GM23338 (cell line): Measurements from ENCODE around the gene GRM3. TPM values are rescaled to one million over a fixed set of nuclear protein-coding genes. Genes with fewer than 3 reads are reported as not detected.
A peak's percentile ranks its signal among the peaks of the same experiment; 100 is the strongest.

Experiments
- ATAC-seq: fragments of 200-7000 bp; cut with Tn5 transposase; 3 replicates; pipeline ENCODE4 v1.9.1; 2020
- DNase-seq: peaks from one replicate; pipeline ENCODE4 v3.0.0-alpha.2; 2015; ENCODE audit warnings: low spot score
- H2AFZ ChIP-seq: fragments of 200-600 bp; sonication (generic); 2 replicates; pipeline ENCODE4 v1.8.0; 2016; ENCODE audit warnings: antibody characterized with exemption, mild to moderate bottlenecking, moderate library complexity
- H3F3A ChIP-seq: fragments of 200-600 bp; sonication (generic); replicated peaks from 2 replicates; pipeline ENCODE4 v1.8.0; 2017; ENCODE audit warnings: antibody characterized with exemption, mixed run types, low read depth
- H3K27ac ChIP-seq: fragments of 200-600 bp; sonication (generic); 2 replicates; pipeline ENCODE4 v1.6.1; 2016; ENCODE audit warnings: low read depth
- H3K27me3 ChIP-seq: fragments of 200-600 bp; sonication (generic); 2 replicates; pipeline ENCODE4 v1.8.0; 2016; ENCODE audit warnings: mild to moderate bottlenecking, mixed run types, moderate library complexity; ENCODE audit not compliant: insufficient read depth
- H3K36me3 ChIP-seq: fragments of 200-600 bp; sonication (generic); 2 replicates; pipeline ENCODE4 v1.8.0; 2016; ENCODE audit warnings: mild to moderate bottlenecking; ENCODE audit not compliant: insufficient read depth
- H3K4me1 ChIP-seq: fragments of 200-600 bp; sonication (generic); 2 replicates; pipeline ENCODE4 v1.8.0; 2016; ENCODE audit warnings: mild to moderate bottlenecking, moderate library complexity; ENCODE audit not compliant: insufficient read depth
- H3K4me2 ChIP-seq: fragments of 200-600 bp; sonication (generic); 2 replicates; pipeline ENCODE4 v1.7.1; 2017; ENCODE audit warnings: mixed run types
- H3K4me3 ChIP-seq: fragments of 200-600 bp; sonication (generic); 2 replicates; pipeline ENCODE4 v1.6.1; 2016; ENCODE audit warnings: mixed run types
- H3K79me2 ChIP-seq: fragments of 200-600 bp; sonication (generic); replicated peaks from 2 replicates; pipeline ENCODE4 v1.8.0; 2017; ENCODE audit warnings: mild to moderate bottlenecking; ENCODE audit not compliant: insufficient read depth
- H3K9me2 ChIP-seq: fragments of 200-600 bp; sonication (generic); 2 replicates; pipeline ENCODE4 v1.8.0; 2017; ENCODE audit not compliant: insufficient read depth
- H4K20me1 ChIP-seq: fragments of 200-600 bp; sonication (generic); replicated peaks from 2 replicates; pipeline ENCODE4 v1.8.0; 2017; ENCODE audit warnings: mild to moderate bottlenecking; ENCODE audit not compliant: insufficient read depth
- H3K27ac Mint-ChIP-seq: 2 replicates; pipeline ENCODE4 v1.8.0; 2020; ENCODE audit warnings: inconsistent platforms, mild to moderate bottlenecking, moderate library complexity, mixed read lengths
- H3K27me3 Mint-ChIP-seq: 3 replicates; pipeline ENCODE4 v1.8.0; 2022; ENCODE audit warnings: low read depth, mild to moderate bottlenecking, moderate library complexity, mixed read lengths, inconsistent platforms; ENCODE audit not compliant: insufficient read depth, poor library complexity
- H3K36me3 Mint-ChIP-seq: 3 replicates; pipeline ENCODE4 v1.8.0; 2021; ENCODE audit warnings: low read depth, mild to moderate bottlenecking, inconsistent platforms, moderate library complexity, mixed read lengths
- H3K4me1 Mint-ChIP-seq: 3 replicates; pipeline ENCODE4 v1.8.0; 2020; ENCODE audit warnings: mild to moderate bottlenecking, inconsistent platforms, mixed read lengths
- H3K4me3 Mint-ChIP-seq: 3 replicates; pipeline ENCODE4 v1.8.0; 2021; ENCODE audit warnings: moderate library complexity, mild to moderate bottlenecking, inconsistent platforms, mixed read lengths
- H3K9me3 Mint-ChIP-seq: 3 replicates; pipeline ENCODE4 v1.8.0; 2020; ENCODE audit warnings: moderate library complexity, mild to moderate bottlenecking, inconsistent platforms, mixed read lengths
- EZH2 ChIP-seq: fragments of 200-600 bp; sonication (generic); IDR thresholded peaks from one replicate; pipeline ENCODE4 v1.8.0; 2017; ENCODE audit warnings: antibody characterized with exemption, mild to moderate bottlenecking, low read depth; ENCODE audit not compliant: unreplicated experiment
- EZH2phosphoT487 ChIP-seq: fragments of 200-600 bp; sonication (generic); IDR thresholded peaks from one replicate; pipeline ENCODE4 v1.8.1; 2018; ENCODE audit warnings: antibody characterized with exemption; ENCODE audit not compliant: unreplicated experiment
- JUNB ChIP-seq: IDR thresholded peaks from one replicate; pipeline ENCODE4 v1.6.1; 2016; ENCODE audit warnings: antibody characterized with exemption; ENCODE audit not compliant: unreplicated experiment
- NANOG ChIP-seq: IDR thresholded peaks from 2 replicates; pipeline ENCODE4 v1.6.1; 2016; ENCODE audit warnings: antibody characterized with exemption, borderline replicate concordance
- POLR2AphosphoS5 ChIP-seq: IDR thresholded peaks from 2 replicates; pipeline ENCODE4 v1.6.1; 2016; ENCODE audit warnings: antibody characterized with exemption, low read depth
- STAT1 ChIP-seq: IDR thresholded peaks from one replicate; pipeline ENCODE4 v1.6.1; 2016; ENCODE audit warnings: antibody characterized with exemption; ENCODE audit not compliant: unreplicated experiment
- ZNF114 ChIP-seq: fragments of 250-450 bp; sonication (Bioruptor Pico); IDR thresholded peaks from 2 replicates; pipeline ENCODE4 v1.5.0; 2020; ENCODE audit warnings: mild to moderate bottlenecking, moderate library complexity
- ZNF331 ChIP-seq: fragments of 250-450 bp; sonication (Bioruptor Pico); IDR thresholded peaks from 2 replicates; pipeline ENCODE4 v1.5.0; 2020; ENCODE audit warnings: low read depth, mild to moderate bottlenecking, moderate library complexity
- polyA plus RNA-seq: library from polyadenylated mRNA; unstranded; fragments of >200 nt; fragmentation: Nextera tagmentation; extraction: Ambion mirVana; gene quantifications from 2 replicates; pipeline ENCODE4 v1.2.1, GENCODE V29; 2016
- total RNA-seq: library from RNA; depleted of rRNA; stranded (reverse); fragments of >200 nt; shearing (Covaris generic); gene quantifications from 2 replicates; pipeline ENCODE4 v1.2.3, GENCODE V29; 2014
- TF ChIP-seq, protein P1 (sequence below): fragments of 250-450 bp; sonication (Bioruptor Pico); IDR thresholded peaks from 2 replicates; pipeline ENCODE4 v1.5.0; 2020; ENCODE audit warnings: mild to moderate bottlenecking, moderate library complexity
- TF ChIP-seq, protein P2 (sequence below): IDR thresholded peaks from one replicate; pipeline ENCODE4 v1.6.1; 2018; ENCODE audit warnings: antibody characterized with exemption; ENCODE audit not compliant: unreplicated experiment
- TF ChIP-seq, protein P3 (sequence below), 2 experiments: fragments of 200-600 bp in 1 of 2; sonication (generic) in 1 of 2; conservative IDR thresholded peaks; 2 replicates each; pipeline versions ENCODE4 v1.5.1 to v1.6.1; 2016 to 2017; ENCODE audit warnings: antibody characterized with exemption in 2 of 2, low read depth in 2 of 2, mild to moderate bottlenecking in 2 of 2, moderate library complexity in 1 of 2
- TF ChIP-seq, protein P4 (sequence below): IDR thresholded peaks from 2 replicates; pipeline ENCODE4 v1.6.1; 2016; ENCODE audit warnings: antibody characterized with exemption

Gene GRM3
- total and polyA plus RNA-seq, 2 experiments from 2014 or later: 0.79 to 1.9 TPM

DNA sequence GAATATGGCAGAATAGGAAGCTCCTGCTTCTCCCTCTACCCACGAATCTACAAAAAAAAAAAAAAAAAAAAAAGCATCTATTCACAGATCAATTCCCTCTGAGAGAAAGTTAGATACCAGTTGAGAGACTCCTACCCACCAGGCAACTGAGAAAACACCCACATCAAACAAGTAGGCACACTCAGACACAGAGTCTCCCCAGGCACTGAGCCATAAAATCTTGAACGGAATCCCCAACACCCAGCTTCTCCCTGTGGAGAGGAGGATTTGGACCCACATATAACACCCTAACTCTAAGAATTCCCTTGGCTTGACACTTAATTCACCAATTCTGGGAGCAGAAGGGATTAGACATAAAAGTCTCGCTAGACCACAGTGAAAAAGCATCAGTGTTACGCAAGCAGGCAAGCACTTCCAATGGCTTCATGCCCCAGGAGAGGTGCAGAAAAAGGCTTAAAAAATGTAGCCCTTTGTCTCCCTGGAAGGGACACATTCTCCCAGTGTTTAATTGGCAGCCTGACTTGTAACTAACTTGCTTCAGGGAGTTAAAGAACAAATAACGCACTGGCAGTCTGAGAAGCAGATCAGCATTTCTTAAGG lies 223.6 kb downstream of the GRM3 start:
- Mint-ChIP-seq H3K27ac (0 out of 2 replicates have a peak overlapping the region, but pooled peaks have one; percentile 44), H3K4me1 (peaks cover 12% of the 10 kb centered on the region), H3K36me3 (peaks cover 8% of the 10 kb centered on the region), H3K9me3 (peaks cover 3% of the 10 kb centered on the region; the same call in 1 of the 3 replicates), H3K4me3 (no peak overlapping the region), H3K27me3 (peaks cover 3% of the 10 kb centered on the region)
- DNase-seq (peak; percentile 21), ATAC-seq (peak; percentile 69)
- Histone ChIP-seq H3K79me2 (no peaks in the 10 kb centered on the region), H3F3A (no peaks in the 10 kb centered on the region), H3K4me2 (no peak overlapping the region), H3K9me2 (no peaks in the 10 kb centered on the region), H3K4me1 (peaks cover 6% of the 10 kb centered on the region; the same call in 1 of the 2 replicates), H3K27me3 (no peaks in the 10 kb centered on the region), H3K4me3 (no peak overlapping the region), H3K36me3 (0 out of 2 replicates have a peak, but pooled peaks cover 4% of the 10 kb centered on the region), H3K27ac (peak overlapping the region; percentile 0; the same call in 1 of the 2 replicates), H4K20me1 (no peaks in the 10 kb centered on the region), H2AFZ (no peak overlapping the region)
- TF ChIP-seq, protein P1, sequence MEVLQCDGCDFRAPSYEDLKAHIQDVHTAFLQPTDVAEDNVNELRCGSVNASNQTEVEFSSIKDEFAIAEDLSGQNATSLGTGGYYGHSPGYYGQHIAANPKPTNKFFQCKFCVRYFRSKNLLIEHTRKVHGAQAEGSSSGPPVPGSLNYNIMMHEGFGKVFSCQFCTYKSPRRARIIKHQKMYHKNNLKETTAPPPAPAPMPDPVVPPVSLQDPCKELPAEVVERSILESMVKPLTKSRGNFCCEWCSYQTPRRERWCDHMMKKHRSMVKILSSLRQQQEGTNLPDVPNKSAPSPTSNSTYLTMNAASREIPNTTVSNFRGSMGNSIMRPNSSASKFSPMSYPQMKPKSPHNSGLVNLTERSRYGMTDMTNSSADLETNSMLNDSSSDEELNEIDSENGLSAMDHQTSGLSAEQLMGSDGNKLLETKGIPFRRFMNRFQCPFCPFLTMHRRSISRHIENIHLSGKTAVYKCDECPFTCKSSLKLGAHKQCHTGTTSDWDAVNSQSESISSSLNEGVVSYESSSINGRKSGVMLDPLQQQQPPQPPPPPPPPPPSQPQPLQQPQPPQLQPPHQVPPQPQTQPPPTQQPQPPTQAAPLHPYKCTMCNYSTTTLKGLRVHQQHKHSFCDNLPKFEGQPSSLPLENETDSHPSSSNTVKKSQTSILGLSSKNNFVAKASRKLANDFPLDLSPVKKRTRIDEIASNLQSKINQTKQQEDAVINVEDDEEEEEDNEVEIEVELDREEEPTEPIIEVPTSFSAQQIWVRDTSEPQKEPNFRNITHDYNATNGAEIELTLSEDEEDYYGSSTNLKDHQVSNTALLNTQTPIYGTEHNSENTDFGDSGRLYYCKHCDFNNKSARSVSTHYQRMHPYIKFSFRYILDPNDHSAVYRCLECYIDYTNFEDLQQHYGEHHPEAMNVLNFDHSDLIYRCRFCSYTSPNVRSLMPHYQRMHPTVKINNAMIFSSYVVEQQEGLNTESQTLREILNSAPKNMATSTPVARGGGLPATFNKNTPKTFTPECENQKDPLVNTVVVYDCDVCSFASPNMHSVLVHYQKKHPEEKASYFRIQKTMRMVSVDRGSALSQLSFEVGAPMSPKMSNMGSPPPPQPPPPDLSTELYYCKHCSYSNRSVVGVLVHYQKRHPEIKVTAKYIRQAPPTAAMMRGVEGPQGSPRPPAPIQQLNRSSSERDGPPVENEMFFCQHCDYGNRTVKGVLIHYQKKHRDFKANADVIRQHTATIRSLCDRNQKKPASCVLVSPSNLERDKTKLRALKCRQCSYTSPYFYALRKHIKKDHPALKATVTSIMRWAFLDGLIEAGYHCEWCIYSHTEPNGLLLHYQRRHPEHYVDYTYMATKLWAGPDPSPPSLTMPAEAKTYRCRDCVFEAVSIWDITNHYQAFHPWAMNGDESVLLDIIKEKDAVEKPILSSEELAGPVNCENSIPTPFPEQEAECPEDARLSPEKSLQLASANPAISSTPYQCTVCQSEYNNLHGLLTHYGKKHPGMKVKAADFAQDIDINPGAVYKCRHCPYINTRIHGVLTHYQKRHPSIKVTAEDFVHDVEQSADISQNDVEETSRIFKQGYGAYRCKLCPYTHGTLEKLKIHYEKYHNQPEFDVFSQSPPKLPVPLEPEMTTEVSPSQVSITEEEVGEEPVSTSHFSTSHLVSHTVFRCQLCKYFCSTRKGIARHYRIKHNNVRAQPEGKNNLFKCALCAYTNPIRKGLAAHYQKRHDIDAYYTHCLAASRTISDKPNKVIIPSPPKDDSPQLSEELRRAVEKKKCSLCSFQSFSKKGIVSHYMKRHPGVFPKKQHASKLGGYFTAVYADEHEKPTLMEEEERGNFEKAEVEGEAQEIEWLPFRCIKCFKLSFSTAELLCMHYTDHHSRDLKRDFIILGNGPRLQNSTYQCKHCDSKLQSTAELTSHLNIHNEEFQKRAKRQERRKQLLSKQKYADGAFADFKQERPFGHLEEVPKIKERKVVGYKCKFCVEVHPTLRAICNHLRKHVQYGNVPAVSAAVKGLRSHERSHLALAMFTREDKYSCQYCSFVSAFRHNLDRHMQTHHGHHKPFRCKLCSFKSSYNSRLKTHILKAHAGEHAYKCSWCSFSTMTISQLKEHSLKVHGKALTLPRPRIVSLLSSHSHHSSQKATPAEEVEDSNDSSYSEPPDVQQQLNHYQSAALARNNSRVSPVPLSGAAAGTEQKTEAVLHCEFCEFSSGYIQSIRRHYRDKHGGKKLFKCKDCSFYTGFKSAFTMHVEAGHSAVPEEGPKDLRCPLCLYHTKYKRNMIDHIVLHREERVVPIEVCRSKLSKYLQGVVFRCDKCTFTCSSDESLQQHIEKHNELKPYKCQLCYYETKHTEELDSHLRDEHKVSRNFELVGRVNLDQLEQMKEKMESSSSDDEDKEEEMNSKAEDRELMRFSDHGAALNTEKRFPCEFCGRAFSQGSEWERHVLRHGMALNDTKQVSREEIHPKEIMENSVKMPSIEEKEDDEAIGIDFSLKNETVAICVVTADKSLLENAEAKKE (CRISPR knock-in tag): no peak
- TF ChIP-seq EZH2 (no peak), JUNB (no peak), STAT1 (no peak), NANOG (no peak), ZNF331 (CRISPR knock-in tag) (no peak), ZNF114 (CRISPR knock-in tag) (no peak), EZH2phosphoT487 (no peak), POLR2AphosphoS5 (no peak)
- TF ChIP-seq, protein P2, sequence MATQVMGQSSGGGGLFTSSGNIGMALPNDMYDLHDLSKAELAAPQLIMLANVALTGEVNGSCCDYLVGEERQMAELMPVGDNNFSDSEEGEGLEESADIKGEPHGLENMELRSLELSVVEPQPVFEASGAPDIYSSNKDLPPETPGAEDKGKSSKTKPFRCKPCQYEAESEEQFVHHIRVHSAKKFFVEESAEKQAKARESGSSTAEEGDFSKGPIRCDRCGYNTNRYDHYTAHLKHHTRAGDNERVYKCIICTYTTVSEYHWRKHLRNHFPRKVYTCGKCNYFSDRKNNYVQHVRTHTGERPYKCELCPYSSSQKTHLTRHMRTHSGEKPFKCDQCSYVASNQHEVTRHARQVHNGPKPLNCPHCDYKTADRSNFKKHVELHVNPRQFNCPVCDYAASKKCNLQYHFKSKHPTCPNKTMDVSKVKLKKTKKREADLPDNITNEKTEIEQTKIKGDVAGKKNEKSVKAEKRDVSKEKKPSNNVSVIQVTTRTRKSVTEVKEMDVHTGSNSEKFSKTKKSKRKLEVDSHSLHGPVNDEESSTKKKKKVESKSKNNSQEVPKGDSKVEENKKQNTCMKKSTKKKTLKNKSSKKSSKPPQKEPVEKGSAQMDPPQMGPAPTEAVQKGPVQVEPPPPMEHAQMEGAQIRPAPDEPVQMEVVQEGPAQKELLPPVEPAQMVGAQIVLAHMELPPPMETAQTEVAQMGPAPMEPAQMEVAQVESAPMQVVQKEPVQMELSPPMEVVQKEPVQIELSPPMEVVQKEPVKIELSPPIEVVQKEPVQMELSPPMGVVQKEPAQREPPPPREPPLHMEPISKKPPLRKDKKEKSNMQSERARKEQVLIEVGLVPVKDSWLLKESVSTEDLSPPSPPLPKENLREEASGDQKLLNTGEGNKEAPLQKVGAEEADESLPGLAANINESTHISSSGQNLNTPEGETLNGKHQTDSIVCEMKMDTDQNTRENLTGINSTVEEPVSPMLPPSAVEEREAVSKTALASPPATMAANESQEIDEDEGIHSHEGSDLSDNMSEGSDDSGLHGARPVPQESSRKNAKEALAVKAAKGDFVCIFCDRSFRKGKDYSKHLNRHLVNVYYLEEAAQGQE: no peak
- TF ChIP-seq, protein P3, sequence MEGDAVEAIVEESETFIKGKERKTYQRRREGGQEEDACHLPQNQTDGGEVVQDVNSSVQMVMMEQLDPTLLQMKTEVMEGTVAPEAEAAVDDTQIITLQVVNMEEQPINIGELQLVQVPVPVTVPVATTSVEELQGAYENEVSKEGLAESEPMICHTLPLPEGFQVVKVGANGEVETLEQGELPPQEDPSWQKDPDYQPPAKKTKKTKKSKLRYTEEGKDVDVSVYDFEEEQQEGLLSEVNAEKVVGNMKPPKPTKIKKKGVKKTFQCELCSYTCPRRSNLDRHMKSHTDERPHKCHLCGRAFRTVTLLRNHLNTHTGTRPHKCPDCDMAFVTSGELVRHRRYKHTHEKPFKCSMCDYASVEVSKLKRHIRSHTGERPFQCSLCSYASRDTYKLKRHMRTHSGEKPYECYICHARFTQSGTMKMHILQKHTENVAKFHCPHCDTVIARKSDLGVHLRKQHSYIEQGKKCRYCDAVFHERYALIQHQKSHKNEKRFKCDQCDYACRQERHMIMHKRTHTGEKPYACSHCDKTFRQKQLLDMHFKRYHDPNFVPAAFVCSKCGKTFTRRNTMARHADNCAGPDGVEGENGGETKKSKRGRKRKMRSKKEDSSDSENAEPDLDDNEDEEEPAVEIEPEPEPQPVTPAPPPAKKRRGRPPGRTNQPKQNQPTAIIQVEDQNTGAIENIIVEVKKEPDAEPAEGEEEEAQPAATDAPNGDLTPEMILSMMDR (conservative IDR thresholded peaks at IDR 0.05; ENCODE audit: low read depth in 2 of 2): no peak
- TF ChIP-seq, protein P4, sequence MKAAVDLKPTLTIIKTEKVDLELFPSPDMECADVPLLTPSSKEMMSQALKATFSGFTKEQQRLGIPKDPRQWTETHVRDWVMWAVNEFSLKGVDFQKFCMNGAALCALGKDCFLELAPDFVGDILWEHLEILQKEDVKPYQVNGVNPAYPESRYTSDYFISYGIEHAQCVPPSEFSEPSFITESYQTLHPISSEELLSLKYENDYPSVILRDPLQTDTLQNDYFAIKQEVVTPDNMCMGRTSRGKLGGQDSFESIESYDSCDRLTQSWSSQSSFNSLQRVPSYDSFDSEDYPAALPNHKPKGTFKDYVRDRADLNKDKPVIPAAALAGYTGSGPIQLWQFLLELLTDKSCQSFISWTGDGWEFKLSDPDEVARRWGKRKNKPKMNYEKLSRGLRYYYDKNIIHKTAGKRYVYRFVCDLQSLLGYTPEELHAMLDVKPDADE: no peak
